ENCODE measurements around the gene PRKCE. TPM values are rescaled to one million over a fixed set of nuclear protein-coding genes. Genes with fewer than 3 reads are reported as not detected.

The PRKCE gene
- total and polyA plus RNA-seq, 2 of the 8 experiments (the other 6 are each of a cell fraction or from before 2014, with no cell fraction given) = 0.54 to 2.1 TPM

DNA sequence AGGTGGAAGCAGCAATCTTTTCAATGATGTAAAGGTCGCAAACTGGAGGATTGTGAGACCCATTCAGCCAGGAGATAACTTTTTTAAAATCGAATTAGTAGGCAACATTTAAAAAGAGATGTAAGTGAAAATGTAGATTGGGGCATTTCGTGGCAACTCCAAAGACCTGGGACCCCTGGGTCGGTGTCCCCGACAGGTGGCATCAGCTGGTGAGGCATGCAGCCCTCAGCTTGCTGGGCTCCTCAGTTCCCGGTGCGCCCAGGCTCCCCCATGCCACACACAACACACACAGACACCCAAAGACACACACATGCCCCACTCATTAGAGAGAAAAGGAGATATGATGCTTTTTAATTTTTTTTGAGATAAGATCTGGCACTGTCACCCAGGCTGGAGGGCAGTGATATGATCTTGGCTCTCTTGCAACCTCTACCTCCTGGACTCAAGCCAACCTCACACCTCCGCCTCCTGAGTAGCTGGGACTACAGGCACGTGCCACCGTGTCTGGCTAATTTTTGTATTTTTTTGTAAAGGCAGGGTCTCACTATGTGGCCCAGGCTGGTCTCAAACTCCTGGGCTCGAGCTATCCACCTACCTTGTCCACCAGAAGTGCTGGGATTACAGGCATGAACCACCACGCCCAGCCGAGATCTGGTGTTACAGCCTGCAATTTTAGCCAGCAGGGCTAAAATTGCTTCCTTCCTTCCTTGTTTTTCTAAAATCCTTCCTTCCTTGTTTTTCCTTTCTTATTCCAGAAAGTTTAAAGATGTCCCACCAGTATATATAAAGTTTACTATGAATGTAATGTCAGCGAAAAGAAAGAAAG, 523.1 kb downstream of the PRKCE start:
- Histone ChIP-seq H3K27ac (ENCODE audit: low read depth, low read length) (no peak overlapping the region), H4K5ac (ENCODE audit: insufficient read length, low read depth, low read length) (no peak overlapping the region), H3K4ac (replicated peaks; ENCODE audit: insufficient read length, low read depth, low read length) (no peak overlapping the region), H3K79me1 (ENCODE audit: low read depth, low read length) (no peaks in the 10 kb centered on the region), H2BK20ac (ENCODE audit: low read length) (no peak overlapping the region), H3K9me3 (ENCODE audit: insufficient read depth in 2 of 2, low read depth in 1 of 2, low read length in 1 of 2) (no peaks in the 10 kb centered on the region), H3K18ac (ENCODE audit: extremely low read depth, low read length) (no peak overlapping the region), H4K8ac (ENCODE audit: extremely low read depth, insufficient read depth, low read length) (no peak overlapping the region), H3K9ac (replicated peaks in 1 of 4; ENCODE audit: extremely low read depth in 1 of 4, low read depth in 3 of 4, low read length in 3 of 4) (no peak overlapping the region), H3K23me2 (ENCODE audit: low read depth, low read length) (no peaks in the 10 kb centered on the region), H3K14ac (ENCODE audit: insufficient read length) (no peak overlapping the region), H2BK120ac (replicated peaks; ENCODE audit: low read depth, low read length) (no peak overlapping the region), H2AK5ac (ENCODE audit: low read depth, low read length) (no peak overlapping the region), H3K23ac (ENCODE audit: insufficient read length) (no peak overlapping the region), H3K36me3 (ENCODE audit: control insufficient read depth in 2 of 4, insufficient read depth in 4 of 4, low read length in 3 of 4) (no peaks in the 10 kb centered on the region), H3K56ac (replicated peaks; ENCODE audit: insufficient read length, low read depth, low read length) (no peak overlapping the region), H2AFZ (ENCODE audit: low read length) (no peak overlapping the region), H4K20me1 (replicated peaks in 1 of 2; ENCODE audit: control insufficient read depth in 1 of 2, insufficient read depth in 2 of 2, low read length in 2 of 2) (no peaks in the 10 kb centered on the region), H3K27me3 (replicated peaks in 1 of 4; ENCODE audit: control insufficient read depth in 3 of 4, extremely low read depth in 1 of 4, insufficient read depth in 3 of 4, low read length in 3 of 4) (no peaks in the 10 kb centered on the region), H3K4me1 (replicated peaks in 1 of 4; ENCODE audit: control insufficient read depth in 3 of 4, insufficient read depth in 4 of 4, low read length in 3 of 4) (peaks cover 0 to 5% (median 0%) of the 10 kb centered on the region in 4 experiments; a peak in 2 of 7 replicates), H4K91ac (replicated peaks; ENCODE audit: insufficient read length, low read length) (no peak overlapping the region), H3K4me2 (ENCODE audit: insufficient read depth in 1 of 2, low read depth in 2 of 2, low read length in 2 of 2) (no peak overlapping the region), H3K4me3 (ENCODE audit: extremely low read depth in 1 of 4, insufficient read depth in 2 of 4, low read depth in 3 of 4, low read length in 4 of 4) (no peak overlapping the region), H2BK15ac (ENCODE audit: low read length) (no peak overlapping the region), H2BK12ac (ENCODE audit: low read depth, low read length) (no peak overlapping the region), H2BK5ac (ENCODE audit: low read depth, low read length) (no peak overlapping the region), H3K79me2 (ENCODE audit: control insufficient read depth in 1 of 2, insufficient read depth in 2 of 2, low read length in 2 of 2) (no peaks in the 10 kb centered on the region)
- ChIA-PET POLR2A (ENCODE audit: partially characterized antibody) (no interaction called here), CTCF (ENCODE audit: partially characterized antibody) (interaction anchor here (0.9 to 3.3 kb wide), 3 partner anchors 10 to 15 kb away, joined by 3 to 14 read pairs (median 3); no protein-coding TSS in a partner anchor)
- TF ChIP-seq MAFK (IDR thresholded peaks at IDR 0.05; ENCODE audit: low read depth, low read length) = no peak
- WGBS, 2 experiments (ENCODE audit: extremely low coverage in 1 of 2, insufficient coverage in 1 of 2, insufficient read length in 1 of 2, insufficient replicate concordance in 2 of 2, low coverage in 1 of 2, low lambda C conversion rate in 2 of 2, missing lambda C conversion rate in 1 of 2) = 82% methylated on average over 14 of the region's 14 CpGs; no CpG with 5 or more reads in 1 of the 2 experiments
- DNase-seq (ENCODE audit: low read depth in 1 of 2, low spot score in 2 of 2) (no peak), FAIRE-seq (no peak)
